ENCODE results near the gene RDH11. TPM values are rescaled to one million over a fixed set of nuclear protein-coding genes. Genes with fewer than 3 reads are reported as not detected.

The RDH11 gene
- polyA plus RNA-seq, 1 of the 3 experiments (the other 2 are of a cell fraction), result 44.7 TPM

- no peak overlapping the region for H3K4me2 ChIP-seq
- ChIA-PET CTCF (interaction anchor here (0.6 to 5.6 kb wide), 25 partner anchors 9 to 249 kb away, joined by 3 to 54 read pairs (median 5); partner anchors contain the start of genes ARG2 and PIGH), POLR2A (no interaction called here)
- peaks cover 90% of the 10 kb centered on the region for H4K20me1 ChIP-seq (ENCODE audit: insufficient read depth)
- peak; percentile 59 for DNase-seq
- no peak overlapping the region for H3K27ac ChIP-seq (ENCODE audit: low read depth in 2 of 2, low read length in 1 of 2)
- TF ChIP-seq CHD2 (IDR thresholded peaks at IDR 0.05; ENCODE audit: low read length, partially characterized antibody) (no peak), CTCF (IDR thresholded peaks at IDR 0.05) (peak; percentile 78), NFIC (IDR thresholded peaks at IDR 0.05; ENCODE audit: borderline replicate concordance) (no peak), MXI1 (IDR thresholded peaks at IDR 0.05; ENCODE audit: low read depth, low read length) (no peak), RCOR1 (IDR thresholded peaks at IDR 0.05; ENCODE audit: low read length) (no peak), RAD21 (IDR thresholded peaks at IDR 0.05; ENCODE audit: low read length) (peak; percentile 82), SMC3 (IDR thresholded peaks at IDR 0.05; ENCODE audit: low read depth, low read length) (peak; percentile 76), SIN3A (IDR thresholded peaks at IDR 0.05; ENCODE audit: borderline replicate concordance, low read depth, low read length) (no peak), IRF3 (IDR thresholded peaks at IDR 0.05; ENCODE audit: low read depth, low read length) (no peak), ZBTB33 (IDR thresholded peaks at IDR 0.05; ENCODE audit: borderline replicate concordance, low read depth) (no peak)
- peaks cover 98% of the 10 kb centered on the region for H3K79me2 ChIP-seq (ENCODE audit: insufficient read depth)
- H3K4me1 ChIP-seq (ENCODE audit: control insufficient read depth in 1 of 2, insufficient read depth in 2 of 2, low read depth in 1 of 2, low read length in 1 of 2), result 0 out of 4 replicates have a peak, but pooled peaks cover 0 to 3% of the 10 kb centered on the region in 2 experiments
- H2AFZ ChIP-seq (ENCODE audit: low read depth), result no peak overlapping the region
- 33% methylated on average over 1 of the region's 1 CpG for WGBS (ENCODE audit: low lambda C conversion rate)
- H3K9ac ChIP-seq, result no peak overlapping the region
- H3F3A ChIP-seq (replicated peaks; ENCODE audit: insufficient read depth), result peaks cover 4% of the 10 kb centered on the region
- no peaks in the 10 kb centered on the region for H3K27me3 ChIP-seq (ENCODE audit: insufficient read depth)
- no peaks in the 10 kb centered on the region for H3K9me2 ChIP-seq
- H3K9me3 ChIP-seq, result no peaks in the 10 kb centered on the region
- H3K36me3 ChIP-seq (replicated peaks in 1 of 2; ENCODE audit: control insufficient read depth in 1 of 2, insufficient read depth in 2 of 2, low read length in 1 of 2), result peaks cover 0 to 3% of the 10 kb centered on the region in 2 experiments
- H3K4me3 ChIP-seq (ENCODE audit: low read depth in 2 of 2, low read length in 1 of 2), result no peak overlapping the region; a peak in 1 of 4 replicates
These were observed 28.7 kb downstream of the RDH11 start for GRCh38 chr14:67666750-67667449.

DNA sequence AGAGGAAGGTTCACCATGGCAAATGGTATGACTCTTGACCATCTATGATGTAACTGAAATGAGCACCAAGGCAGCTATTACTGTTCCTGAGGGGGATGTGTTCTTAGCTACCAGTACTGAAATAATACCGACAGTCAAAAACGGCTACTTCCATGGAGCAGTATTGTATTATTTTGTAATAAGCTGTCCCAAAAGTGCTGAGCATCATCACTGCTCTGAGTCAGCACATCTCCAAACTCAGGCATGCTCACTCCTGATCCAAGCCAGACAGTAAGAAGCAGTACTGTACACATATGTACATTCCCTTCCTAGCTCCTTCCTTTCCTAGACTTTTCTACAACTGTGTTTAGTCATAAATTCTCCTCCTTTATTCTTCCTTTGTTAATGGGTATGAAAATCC, 29.7 kb downstream of the RDH11 start:
- peaks cover 97% of the 10 kb centered on the region for H3K79me2 ChIP-seq (ENCODE audit: insufficient read depth)
- DNase-seq, result no peak
- H4K20me1 ChIP-seq (ENCODE audit: insufficient read depth), result peaks cover 82% of the 10 kb centered on the region
- no peak overlapping the region for H3K9ac ChIP-seq
- 0 out of 4 replicates have a peak, but pooled peaks cover 0 to 3% of the 10 kb centered on the region in 2 experiments for H3K4me1 ChIP-seq (ENCODE audit: control insufficient read depth in 1 of 2, insufficient read depth in 2 of 2, low read depth in 1 of 2, low read length in 1 of 2)
- ChIA-PET CTCF (interaction anchor here (1.2 to 5.6 kb wide), 11 partner anchors 8 to 239 kb away, joined by 3 to 54 read pairs (median 11); partner anchors contain the start of gene ARG2), POLR2A (no interaction called here)
- no peak overlapping the region for H3K4me2 ChIP-seq
- WGBS (ENCODE audit: low lambda C conversion rate), result 100% methylated on average over 2 of the region's 2 CpGs
- H3K36me3 ChIP-seq (replicated peaks in 1 of 2; ENCODE audit: control insufficient read depth in 1 of 2, insufficient read depth in 2 of 2, low read length in 1 of 2), result peaks cover 2 to 3% of the 10 kb centered on the region in 2 experiments
- H3K27me3 ChIP-seq (ENCODE audit: insufficient read depth), result no peaks in the 10 kb centered on the region
- H3K4me3 ChIP-seq (ENCODE audit: low read depth in 2 of 2, low read length in 1 of 2), result no peak overlapping the region
- H3K9me3 ChIP-seq, result no peaks in the 10 kb centered on the region
- H3F3A ChIP-seq (replicated peaks; ENCODE audit: insufficient read depth), result peaks cover 4% of the 10 kb centered on the region
- no peaks in the 10 kb centered on the region for H3K9me2 ChIP-seq
- no peak overlapping the region for H2AFZ ChIP-seq (ENCODE audit: low read depth)
- H3K27ac ChIP-seq (ENCODE audit: low read depth in 2 of 2, low read length in 1 of 2), result no peak overlapping the region
- TF ChIP-seq JUND (IDR thresholded peaks at IDR 0.05), result no peak
- TF ChIP-seq TEAD4 (IDR thresholded peaks at IDR 0.05; ENCODE audit: borderline replicate concordance, insufficient read depth), result no peak
- no peak for TF ChIP-seq RXRA (IDR thresholded peaks at IDR 0.05; ENCODE audit: borderline replicate concordance, low read depth)
- TF ChIP-seq FOXM1 (IDR thresholded peaks at IDR 0.05; ENCODE audit: low read depth), result no peak
- TF ChIP-seq, protein P1, sequence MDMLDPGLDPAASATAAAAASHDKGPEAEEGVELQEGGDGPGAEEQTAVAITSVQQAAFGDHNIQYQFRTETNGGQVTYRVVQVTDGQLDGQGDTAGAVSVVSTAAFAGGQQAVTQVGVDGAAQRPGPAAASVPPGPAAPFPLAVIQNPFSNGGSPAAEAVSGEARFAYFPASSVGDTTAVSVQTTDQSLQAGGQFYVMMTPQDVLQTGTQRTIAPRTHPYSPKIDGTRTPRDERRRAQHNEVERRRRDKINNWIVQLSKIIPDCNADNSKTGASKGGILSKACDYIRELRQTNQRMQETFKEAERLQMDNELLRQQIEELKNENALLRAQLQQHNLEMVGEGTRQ (IDR thresholded peaks at IDR 0.05; ENCODE audit: borderline replicate concordance, low read depth, low read length), result no peak
- no peak for TF ChIP-seq CHD2 (IDR thresholded peaks at IDR 0.05; ENCODE audit: low read length, partially characterized antibody)
- TF ChIP-seq RFX5 (IDR thresholded peaks at IDR 0.05; ENCODE audit: low read length), result no peak
- TF ChIP-seq CTCF (IDR thresholded peaks at IDR 0.05), result no peak
- TF ChIP-seq MXI1 (IDR thresholded peaks at IDR 0.05; ENCODE audit: low read depth, low read length), result no peak

Measured in SK-N-SH (cell line).